Right kidney (tissue), 9 donors: ENCODE data around the gene YAF2.
A peak's percentile ranks its signal among the peaks of the same experiment; 100 is the strongest.

ENCODE experiments used
- DNase-seq: peaks from one replicate; pipeline ENCODE4 v3.0.0-alpha.2; 2016
- long read RNA-seq, 8 donors: transcript quantifications; one replicate each; lab custom pipeline, GENCODE V29; 2026

YAF2 gene
- long read RNA-seq, donor 1, partial matches to known transcripts = 0 of 6 reads
- long read RNA-seq, donor 1, other reads (novel, unspliced or antisense) = 0 of 6 reads
- long read RNA-seq, donor 2, partial matches to known transcripts = 0 of 6 reads
- long read RNA-seq, donor 2, other reads (novel, unspliced or antisense) = 0 of 6 reads
- long read RNA-seq, donor 3, partial matches to known transcripts = 0 of 7 reads
- long read RNA-seq, donor 3, other reads (novel, unspliced or antisense) = 0 of 7 reads
- long read RNA-seq, donor 4, full-length matches to known transcripts = 5 of 5 reads
- long read RNA-seq, donor 4, partial matches to known transcripts = 0 of 5 reads
- long read RNA-seq, donor 4, other reads (novel, unspliced or antisense) = 0 of 5 reads
- long read RNA-seq, donor 5, partial matches to known transcripts = 0 of 4 reads
- long read RNA-seq, donor 5, other reads (novel, unspliced or antisense) = 0 of 4 reads
- long read RNA-seq, donor 6, full-length matches to known transcripts = 5 of 12 reads
- long read RNA-seq, donor 6, partial matches to known transcripts = 7 of 12 reads
- long read RNA-seq, donor 6, other reads (novel, unspliced or antisense) = 0 of 12 reads
- long read RNA-seq, donor 7, full-length matches to known transcripts = 13 of 13 reads
- long read RNA-seq, donor 7, partial matches to known transcripts = 0 of 13 reads
- long read RNA-seq, donor 7, other reads (novel, unspliced or antisense) = 0 of 13 reads
- long read RNA-seq, donor 8, partial matches to known transcripts = 0 of 4 reads
- long read RNA-seq, donor 8, other reads (novel, unspliced or antisense) = 0 of 4 reads

DNA sequence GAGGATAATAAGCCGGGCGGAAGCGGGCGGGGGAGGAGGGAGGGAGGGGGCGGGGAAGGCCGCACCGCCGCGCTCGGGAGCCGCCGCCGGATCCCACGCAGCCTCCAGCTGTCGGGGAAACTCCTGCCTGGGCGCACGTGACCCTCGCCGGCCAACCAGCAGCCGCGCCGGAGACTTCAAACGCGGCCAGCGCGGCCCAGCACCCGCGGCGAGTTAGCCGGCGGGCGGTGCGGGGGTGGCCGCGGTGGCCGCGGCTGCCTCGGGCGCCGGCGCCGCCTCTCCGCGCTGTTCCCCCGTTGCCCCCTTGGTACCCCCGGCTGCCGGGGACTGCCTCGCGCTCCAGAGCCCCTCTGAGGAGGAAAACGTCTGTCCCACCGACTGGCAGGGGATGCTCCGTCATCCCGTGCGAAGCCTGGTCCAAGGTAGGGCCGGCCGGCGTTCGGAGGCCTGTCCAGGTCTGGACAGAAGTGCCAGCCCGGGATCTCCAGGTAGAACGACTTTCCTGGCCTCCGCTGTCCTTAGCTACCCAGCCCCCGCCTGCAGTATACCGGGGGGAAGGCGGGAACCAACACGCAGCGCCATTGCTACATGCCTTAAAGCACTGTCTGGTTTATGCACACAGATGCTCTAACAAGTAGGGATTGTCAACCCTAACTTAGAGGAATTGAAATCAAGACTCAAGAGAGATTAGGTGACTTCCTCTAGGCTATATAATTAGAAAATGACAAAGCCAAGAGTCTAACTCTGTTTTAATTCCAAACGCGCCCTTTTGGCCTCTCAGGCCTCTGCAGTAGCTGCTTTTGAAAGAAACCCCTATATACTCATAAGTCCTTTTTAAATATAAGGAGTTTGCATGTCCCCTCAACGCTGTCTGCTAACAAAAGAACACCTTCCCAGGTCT, at the start of gene YAF2:
TSS of gene YAF2 (minus strand) at position 9 of the 901 bp plus-strand sequence. CDS start 68 bp downstream, outside the sequence.
- peak; percentile 74 for DNase-seq

- DNase-seq = no peak
These were observed 48.7 kb upstream of the YAF2 start for GRCh38 chr12:42286741-42287140.

GRCh38 chr12:42285431-42285830, 47.4 kb upstream of the YAF2 start:
- DNase-seq = no peak

- no peak for DNase-seq
These were observed 46.8 kb upstream of the YAF2 start for GRCh38 chr12:42284876-42285275.

DNA sequence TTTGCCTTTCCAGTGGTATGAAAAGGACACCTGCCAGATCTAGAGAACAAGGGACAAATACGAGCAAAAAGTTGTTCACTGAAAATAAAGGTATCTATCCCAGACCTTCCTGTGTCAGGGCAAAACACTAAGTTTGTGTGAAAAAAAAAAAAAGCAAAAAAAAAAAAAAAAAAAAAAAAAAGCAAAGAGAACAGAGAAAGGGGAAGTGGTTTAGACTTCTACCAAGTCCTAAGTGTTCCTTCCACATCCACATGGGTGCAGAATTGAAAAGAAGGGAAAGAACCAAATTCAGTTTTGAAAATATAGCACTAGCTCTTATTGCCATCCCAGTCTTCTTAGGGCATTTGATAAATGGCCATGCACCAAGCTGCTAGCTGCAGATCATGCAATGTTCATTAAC, 46.1 kb upstream of the YAF2 start:
- DNase-seq = no peak

DNA sequence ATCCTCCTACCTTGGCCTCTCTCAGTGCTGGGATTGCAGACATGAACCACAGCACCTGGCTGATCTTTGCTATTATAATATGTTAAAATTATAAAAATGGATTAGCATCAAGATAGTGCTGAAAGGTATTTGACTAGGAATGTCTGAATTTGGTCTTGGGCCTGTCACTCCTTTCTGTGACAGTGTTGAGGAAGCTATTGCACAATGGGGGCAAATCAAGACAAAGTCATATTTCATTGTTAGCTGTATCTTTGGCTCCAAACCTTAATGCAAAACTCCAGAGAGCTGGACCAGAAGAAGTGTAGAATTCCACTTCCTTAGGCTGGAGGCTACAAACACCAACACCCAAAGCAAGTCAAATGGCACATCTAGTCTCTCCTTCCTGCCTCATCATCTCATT, 45.7 kb upstream of the YAF2 start:
- DNase-seq = no peak

- no peak for DNase-seq
These were observed 44.2 kb upstream of the YAF2 start for GRCh38 chr12:42282294-42282693.

- no peak for DNase-seq
These were observed 43.8 kb upstream of the YAF2 start for GRCh38 chr12:42281844-42282243.

GRCh38 chr12:42281278-42281677, 43.2 kb upstream of the YAF2 start:
- no peak for DNase-seq

DNA sequence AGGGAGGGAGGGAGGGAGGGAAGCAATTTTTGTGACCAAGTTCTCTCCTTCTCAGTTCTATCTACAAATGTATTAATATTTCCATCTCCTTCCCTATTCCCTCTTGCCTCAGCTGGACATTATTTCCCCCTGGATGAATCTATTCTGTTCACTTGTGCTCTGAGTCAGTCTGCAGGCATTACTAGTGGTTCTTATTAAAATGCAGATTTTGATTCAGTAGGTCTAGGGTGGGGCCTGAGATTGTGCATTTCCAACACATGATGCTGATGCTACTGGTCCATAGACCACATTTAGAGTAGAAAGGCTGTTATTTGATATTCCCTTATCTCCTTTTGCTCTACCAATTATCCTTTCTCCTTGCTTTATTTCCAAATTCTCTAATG, 40.1 kb upstream of the YAF2 start:
- no peak for DNase-seq

- no peak for DNase-seq
These were observed 39.5 kb upstream of the YAF2 start for GRCh38 chr12:42277396-42278127.

DNA sequence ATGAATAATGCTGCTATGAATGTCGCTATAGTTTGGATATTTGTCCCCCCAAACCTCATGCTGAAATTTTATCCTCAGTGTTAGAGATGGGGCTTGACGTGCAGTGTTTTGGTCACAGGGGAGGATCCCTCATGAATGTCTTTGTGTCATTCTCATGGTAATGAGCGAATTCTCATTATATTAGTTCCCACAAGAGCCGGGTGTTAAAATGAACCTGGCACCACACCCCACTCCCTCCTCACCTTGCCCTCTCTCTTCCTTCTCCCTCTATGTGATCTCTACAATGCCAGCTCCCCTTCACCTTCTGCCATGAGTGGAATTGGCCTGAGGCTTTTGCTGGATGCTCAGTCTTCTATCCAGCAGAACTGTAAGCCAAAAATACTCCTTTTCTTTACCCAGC, 37.5 kb upstream of the YAF2 start:
- DNase-seq = no peak

GRCh38 chr12:42273706-42274105, 35.7 kb upstream of the YAF2 start:
- no peak for DNase-seq

DNA sequence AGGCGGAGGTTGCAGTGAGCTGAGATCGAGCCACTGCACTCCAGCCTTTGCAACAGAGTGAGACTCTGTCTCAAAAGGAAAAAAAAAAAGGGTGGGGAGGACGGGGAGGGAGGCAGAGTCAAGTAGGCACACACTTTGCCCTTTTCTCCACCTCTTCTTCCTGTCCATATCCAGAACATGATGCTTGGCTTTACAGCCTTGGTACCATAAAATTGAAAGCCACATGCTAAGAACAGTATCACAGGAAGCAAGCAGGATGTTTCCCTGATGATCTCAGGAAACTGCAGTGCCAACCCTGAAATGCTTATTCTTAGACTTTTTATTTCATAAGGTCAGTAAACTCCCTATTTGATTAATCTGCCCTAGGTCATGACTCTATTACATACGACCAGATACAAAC, 32.5 kb upstream of the YAF2 start:
- DNase-seq = no peak

- DNase-seq = no peak
These were observed 29.6 kb upstream of the YAF2 start for GRCh38 chr12:42267413-42268190.

GRCh38 chr12:42266579-42267230, 28.7 kb upstream of the YAF2 start:
- no peak for DNase-seq

DNA sequence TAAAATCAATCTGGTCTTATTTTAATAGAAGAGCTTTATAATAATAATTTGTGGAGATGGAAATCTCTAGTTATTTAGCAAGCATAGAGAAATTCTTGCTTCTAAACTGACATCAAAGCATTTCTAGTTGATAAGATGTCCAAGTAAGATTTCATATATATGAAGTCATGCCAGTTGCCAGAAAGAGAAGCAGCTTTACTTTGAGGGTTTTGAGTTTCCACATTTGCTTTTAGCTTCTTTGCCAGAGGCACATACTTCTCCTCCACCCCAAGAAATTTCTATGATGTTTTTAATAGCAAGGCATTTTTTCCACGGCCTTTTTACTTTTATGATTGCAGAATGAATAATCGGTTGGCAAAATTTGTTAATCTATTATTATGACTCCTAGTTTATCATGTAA, 24.2 kb upstream of the YAF2 start:
- no peak for DNase-seq

DNA sequence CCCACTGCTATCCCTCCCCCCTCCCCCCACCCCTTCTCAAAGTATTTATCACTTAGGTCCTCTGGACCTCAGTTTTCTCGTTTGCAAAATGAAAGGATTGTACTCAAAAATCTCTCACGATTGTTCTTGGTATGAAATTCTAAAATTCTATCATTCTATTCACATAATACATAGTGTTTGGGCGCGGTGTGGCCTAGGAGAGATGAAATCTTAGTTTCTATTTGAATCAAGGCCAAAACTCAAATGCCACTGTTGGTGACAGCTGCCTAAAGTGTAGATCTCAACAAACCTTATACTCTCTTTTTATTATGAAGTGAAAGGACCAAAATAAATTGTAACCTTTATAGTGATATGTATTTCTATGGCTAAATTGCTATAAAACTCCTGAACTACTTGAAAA, 23.7 kb upstream of the YAF2 start:
- no peak for DNase-seq

DNA sequence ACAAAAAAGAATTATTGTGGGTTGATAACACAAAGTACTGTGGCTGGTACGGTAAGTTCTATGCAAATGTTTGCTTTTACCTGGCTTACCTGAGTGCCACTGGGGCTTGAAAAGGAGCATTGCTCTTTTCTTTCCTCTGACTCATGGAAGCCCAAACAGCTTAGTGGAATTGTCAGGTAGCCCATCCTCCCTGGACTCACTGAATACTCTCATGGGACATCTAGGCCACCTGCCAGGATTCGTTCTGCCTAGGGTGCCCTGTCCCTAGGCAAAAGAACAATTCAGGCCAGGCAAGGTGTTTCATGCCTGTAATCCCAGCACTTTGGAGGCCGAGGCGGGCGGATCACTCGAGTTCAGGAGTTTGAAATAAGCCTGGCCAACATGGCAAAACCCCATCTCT, 22.5 kb upstream of the YAF2 start:
- no peak for DNase-seq

DNA sequence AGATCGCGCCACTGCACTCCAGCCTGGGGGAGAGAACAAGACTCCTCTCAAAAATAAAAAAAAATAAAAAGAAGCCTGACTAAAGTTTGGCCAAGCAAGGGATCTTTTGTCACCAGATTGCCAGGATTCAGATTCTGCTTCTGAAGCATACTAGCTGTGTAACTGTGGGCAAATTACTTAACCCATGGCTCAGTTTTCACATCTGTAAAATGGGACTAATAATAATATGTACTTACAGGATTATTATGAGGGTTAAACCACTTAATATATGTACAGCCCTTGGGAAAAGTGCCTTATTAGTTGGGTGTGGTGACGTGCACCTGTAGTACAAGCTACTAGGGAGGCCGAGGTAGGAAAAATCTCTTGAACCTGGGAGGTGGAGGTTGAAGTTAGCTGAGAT, 21.7 kb upstream of the YAF2 start:
- DNase-seq = no peak

- DNase-seq = no peak
These were observed 17.8 kb upstream of the YAF2 start for GRCh38 chr12:42255866-42256261.
